GM21723 (cell line): ENCODE measurements around the gene GNLY.

ENCODE experiments used
- ATAC-seq: cut with Tn5 transposase; IDR thresholded peaks from one replicate; pipeline ENCODE4 v1.9.1; 2021; ENCODE audit warnings: mild to moderate bottlenecking, moderate library complexity; ENCODE audit not compliant: unreplicated experiment

GNLY gene

GRCh38 chr2:85741211-85741832, 47.2 kb downstream of the GNLY start:
- no peak for ATAC-seq

- no peak for ATAC-seq
These were observed 47.8 kb downstream of the GNLY start for GRCh38 chr2:85741833-85742455.

- no peak for ATAC-seq
These were observed 49.3 kb downstream of the GNLY start for GRCh38 chr2:85743304-85743978.

- no peak for ATAC-seq
These were observed 49.9 kb downstream of the GNLY start for GRCh38 chr2:85744055-85744454.

- ATAC-seq = no peak
These were observed 50.8 kb downstream of the GNLY start for GRCh38 chr2:85744741-85745601.

GRCh38 chr2:85745619-85746018, 51.5 kb downstream of the GNLY start:
- ATAC-seq = no peak

GRCh38 chr2:85746321-85747004, 52.3 kb downstream of the GNLY start:
- ATAC-seq = no peak

GRCh38 chr2:85747441-85747840, 53.3 kb downstream of the GNLY start:
- no peak for ATAC-seq

GRCh38 chr2:85748039-85748734, 54.0 kb downstream of the GNLY start:
- ATAC-seq = peak; percentile 90
